Measurements from ENCODE around the gene KIF9. TPM values are rescaled to one million over a fixed set of nuclear protein-coding genes. Genes with fewer than 3 reads are reported as not detected.

Gene KIF9
- total RNA-seq, 2 experiments from 2014 or later: 8.0 to 9.2 TPM

GRCh38 chr3:47266709-47267489, 15.7 kb downstream of the KIF9 start:
- no peaks in the 10 kb centered on the region for H3K36me3 ChIP-seq (ENCODE audit: insufficient read depth, low read length)
- Mint-ChIP-seq H3K36me3 (ENCODE audit: low read depth) (no peaks in the 10 kb centered on the region), H3K4me1 (ENCODE audit: low read depth) (no peaks in the 10 kb centered on the region), H3K27ac (no peak overlapping the region), H3K27me3 (no peaks in the 10 kb centered on the region), H3K4me3 (no peak overlapping the region), H3K9me3 (no peaks in the 10 kb centered on the region)
- CTCF ChIA-PET: interaction anchor here (0.7 to 1.2 kb wide), 2 partner anchors 66 to 103 kb away, joined by 3 to 4 read pairs; partner anchors contain the start of gene SETD2
- peak; percentile 39 for ATAC-seq (ENCODE audit: poor library complexity)
- H3K4me3 ChIP-seq (ENCODE audit: low read length): no peak overlapping the region
- DNase-seq: peak in 13 of 14 experiments; percentile 9 to 70 (median 34)
- POLR2A ChIA-PET: interaction anchor here (1.0 kb wide), 1 partner anchor 15 kb away, joined by 3 read pairs; no protein-coding TSS in a partner anchor
- intact Hi-C loops (cut with DNase I, micrococcal nuclease): no loop called here
- H3K27me3 ChIP-seq (ENCODE audit: control insufficient read depth in 1 of 2, insufficient read depth in 2 of 2, low read length in 2 of 2): no peaks in the 10 kb centered on the region
- H3K27ac ChIP-seq (ENCODE audit: low read depth in 1 of 2, low read length in 2 of 2): no peak overlapping the region
- no peaks in the 10 kb centered on the region for H3K9me3 ChIP-seq (ENCODE audit: control insufficient read depth in 1 of 2, insufficient read depth in 1 of 2, low read length in 2 of 2)
- peaks cover 3% of the 10 kb centered on the region for H3K4me1 ChIP-seq (ENCODE audit: insufficient read depth, low read length)
- no peak for TF ChIP-seq CTCF (IDR thresholded peaks at IDR 0.05)

GRCh38 chr3:47265725-47266428, 16.7 kb downstream of the KIF9 start:
- no peaks in the 10 kb centered on the region for H3K36me3 ChIP-seq (ENCODE audit: insufficient read depth, low read length)
- no peak overlapping the region for H3K27ac Mint-ChIP-seq
- H3K4me1 Mint-ChIP-seq (ENCODE audit: low read depth): no peaks in the 10 kb centered on the region
- H3K36me3 Mint-ChIP-seq (ENCODE audit: low read depth): no peaks in the 10 kb centered on the region
- intact Hi-C loops (cut with DNase I, micrococcal nuclease): no loop called here
- no peaks in the 10 kb centered on the region for H3K27me3 Mint-ChIP-seq
- ChIA-PET POLR2A (no interaction called here), CTCF (interaction anchor here (0.7 kb wide), 1 partner anchor 65 kb away, joined by 3 read pairs; no protein-coding TSS in a partner anchor)
- H3K4me3 Mint-ChIP-seq: no peak overlapping the region
- DNase-seq: no peak
- no peaks in the 10 kb centered on the region for H3K9me3 Mint-ChIP-seq
- no peak overlapping the region for H3K4me3 ChIP-seq (ENCODE audit: low read length)
- no peak overlapping the region for H3K27ac ChIP-seq (ENCODE audit: low read depth in 1 of 2, low read length in 2 of 2)
- no peak for TF ChIP-seq CTCF (IDR thresholded peaks at IDR 0.05)
- no peaks in the 10 kb centered on the region for H3K9me3 ChIP-seq (ENCODE audit: control insufficient read depth in 1 of 2, insufficient read depth in 1 of 2, low read length in 2 of 2)
- H3K4me1 ChIP-seq (ENCODE audit: insufficient read depth, low read length): peaks cover 3% of the 10 kb centered on the region
- ATAC-seq (ENCODE audit: poor library complexity): no peak
- H3K27me3 ChIP-seq (ENCODE audit: control insufficient read depth in 1 of 2, insufficient read depth in 2 of 2, low read length in 2 of 2): no peaks in the 10 kb centered on the region

GRCh38 chr3:47265008-47265407, 17.6 kb downstream of the KIF9 start:
- Mint-ChIP-seq H3K9me3 (no peaks in the 10 kb centered on the region), H3K4me3 (no peak overlapping the region), H3K27me3 (no peaks in the 10 kb centered on the region), H3K4me1 (ENCODE audit: low read depth) (no peaks in the 10 kb centered on the region), H3K36me3 (ENCODE audit: low read depth) (no peaks in the 10 kb centered on the region), H3K27ac (no peak overlapping the region)
- Histone ChIP-seq H3K27me3 (ENCODE audit: control insufficient read depth in 1 of 2, insufficient read depth in 2 of 2, low read length in 2 of 2) (no peaks in the 10 kb centered on the region), H3K27ac (ENCODE audit: low read depth in 1 of 2, low read length in 2 of 2) (no peak overlapping the region), H3K9me3 (ENCODE audit: control insufficient read depth in 1 of 2, insufficient read depth in 1 of 2, low read length in 2 of 2) (no peaks in the 10 kb centered on the region), H3K4me1 (ENCODE audit: insufficient read depth, low read length) (peaks cover 3% of the 10 kb centered on the region), H3K36me3 (ENCODE audit: insufficient read depth, low read length) (no peaks in the 10 kb centered on the region), H3K4me3 (ENCODE audit: low read length) (no peak overlapping the region)
- no peak for TF ChIP-seq CTCF (IDR thresholded peaks at IDR 0.05)
- ChIA-PET POLR2A (no interaction called here), CTCF (no interaction called here)
- no peak for DNase-seq
- intact Hi-C loops (cut with DNase I, micrococcal nuclease): no loop called here
- ATAC-seq (ENCODE audit: poor library complexity): no peak

Measured in CD4-positive, alpha-beta T cell (primary cell).